Left renal cortex interstitium (tissue), 4 donors: ENCODE measurements around the gene IL12RB2. TPM values are rescaled to one million over a fixed set of nuclear protein-coding genes. Genes with fewer than 3 reads are reported as not detected.

ENCODE experiments used
- DNase-seq, 4 donors: peaks; one replicate each; pipeline ENCODE4 v3.0.0-alpha.2; 2013; ENCODE audit warnings: low read depth in 4 of 4, low spot score in 2 of 4, missing footprints in 1 of 4
- polyA plus RNA-seq, 4 donors: library from polyadenylated mRNA; unstranded; fragments of 120-200 nt; gene quantifications; one replicate each; pipeline ENCODE4 v1.2.1, GENCODE V29; 2013; ENCODE audit not compliant: insufficient read length in 4 of 4

Gene IL12RB2
- polyA plus RNA-seq, 4 donors = 0.44 to 0.60 (median 0.56) TPM

GRCh38 chr1:67308136-67308535 lies 463 bp downstream of the IL12RB2 start:
- DNase-seq = no peak

- DNase-seq = no peak
These were observed 4.9 kb downstream of the IL12RB2 start for GRCh38 chr1:67312615-67313014.

GRCh38 chr1:67313934-67314671 lies 6.4 kb downstream of the IL12RB2 start:
- no peak for DNase-seq

- no peak for DNase-seq
These were observed 7.0 kb downstream of the IL12RB2 start for GRCh38 chr1:67314696-67315095.

- DNase-seq = no peak
These were observed 8.7 kb downstream of the IL12RB2 start for GRCh38 chr1:67316180-67316902.

- no peak for DNase-seq
These were observed 9.2 kb downstream of the IL12RB2 start for GRCh38 chr1:67316918-67317317.

- DNase-seq = no peak
These were observed 10.1 kb downstream of the IL12RB2 start for GRCh38 chr1:67317803-67318202.

GRCh38 chr1:67322442-67322841 lies 14.8 kb downstream of the IL12RB2 start:
- no peak for DNase-seq

- DNase-seq = no peak
These were observed 15.4 kb downstream of the IL12RB2 start for GRCh38 chr1:67323087-67323486.

- DNase-seq = no peak
These were observed 16.4 kb downstream of the IL12RB2 start for GRCh38 chr1:67324068-67324467.

GRCh38 chr1:67327864-67328466 lies 20.3 kb downstream of the IL12RB2 start:
- no peak for DNase-seq

- no peak for DNase-seq
These were observed 25.2 kb downstream of the IL12RB2 start for GRCh38 chr1:67332653-67333529.

GRCh38 chr1:67333603-67334002 lies 25.9 kb downstream of the IL12RB2 start:
- DNase-seq = no peak

- no peak for DNase-seq
These were observed 27.7 kb downstream of the IL12RB2 start for GRCh38 chr1:67335411-67335810.

GRCh38 chr1:67336157-67336556 lies 28.5 kb downstream of the IL12RB2 start:
- DNase-seq = no peak

GRCh38 chr1:67336783-67337182 lies 29.1 kb downstream of the IL12RB2 start:
- no peak for DNase-seq

GRCh38 chr1:67338642-67339041 lies 31.0 kb downstream of the IL12RB2 start:
- DNase-seq = no peak

GRCh38 chr1:67339623-67340343 lies 32.1 kb downstream of the IL12RB2 start:
- DNase-seq = no peak

GRCh38 chr1:67342076-67342890 lies 34.6 kb downstream of the IL12RB2 start:
- DNase-seq = no peak
